MM.1S (cell line): Measurements from ENCODE around the gene CHST5.

Experiments used
- EZH2 ChIP-seq: fragments of 300-600 bp; sonication (generic); optimal IDR thresholded peaks from 2 replicates; pipeline ENCODE3; 2017; ENCODE audit warnings: low read depth, mild to moderate bottlenecking, antibody characterized with exemption, low read length, mixed read lengths
- EZH2phosphoT487 ChIP-seq: fragments of 300-600 bp; sonication (generic); IDR thresholded peaks from 2 replicates; pipeline ENCODE4 v1.6.1; 2018; ENCODE audit warnings: antibody characterized with exemption, low read length
- TF ChIP-seq, protein P1 (sequence below): fragments of 300-600 bp; sonication (generic); IDR thresholded peaks from 2 replicates; pipeline ENCODE4 v1.5.1; 2016; ENCODE audit warnings: antibody characterized with exemption, low read length, mixed read lengths

GRCh38 chr16:75546293-75546692 lies 10.4 kb upstream of the CHST5 start:
- TF ChIP-seq, protein P1, sequence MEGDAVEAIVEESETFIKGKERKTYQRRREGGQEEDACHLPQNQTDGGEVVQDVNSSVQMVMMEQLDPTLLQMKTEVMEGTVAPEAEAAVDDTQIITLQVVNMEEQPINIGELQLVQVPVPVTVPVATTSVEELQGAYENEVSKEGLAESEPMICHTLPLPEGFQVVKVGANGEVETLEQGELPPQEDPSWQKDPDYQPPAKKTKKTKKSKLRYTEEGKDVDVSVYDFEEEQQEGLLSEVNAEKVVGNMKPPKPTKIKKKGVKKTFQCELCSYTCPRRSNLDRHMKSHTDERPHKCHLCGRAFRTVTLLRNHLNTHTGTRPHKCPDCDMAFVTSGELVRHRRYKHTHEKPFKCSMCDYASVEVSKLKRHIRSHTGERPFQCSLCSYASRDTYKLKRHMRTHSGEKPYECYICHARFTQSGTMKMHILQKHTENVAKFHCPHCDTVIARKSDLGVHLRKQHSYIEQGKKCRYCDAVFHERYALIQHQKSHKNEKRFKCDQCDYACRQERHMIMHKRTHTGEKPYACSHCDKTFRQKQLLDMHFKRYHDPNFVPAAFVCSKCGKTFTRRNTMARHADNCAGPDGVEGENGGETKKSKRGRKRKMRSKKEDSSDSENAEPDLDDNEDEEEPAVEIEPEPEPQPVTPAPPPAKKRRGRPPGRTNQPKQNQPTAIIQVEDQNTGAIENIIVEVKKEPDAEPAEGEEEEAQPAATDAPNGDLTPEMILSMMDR, result no peak
- TF ChIP-seq EZH2, result no peak
- TF ChIP-seq EZH2phosphoT487, result no peak
